ENCODE data around the gene UBR2.
"Not testable (repeated sequence)": the region's sequence is repeated elsewhere in the genome, so short reads cannot be mapped to it uniquely, and the experiment has no call there.

UBR2 gene

GRCh38 chr6:42729731-42730130 lies 165.9 kb downstream of the UBR2 start:
- no peak for DNase-seq

GRCh38 chr6:42733867-42734481 lies 170.1 kb downstream of the UBR2 start:
- DNase-seq = not testable (repeated sequence)

DNA sequence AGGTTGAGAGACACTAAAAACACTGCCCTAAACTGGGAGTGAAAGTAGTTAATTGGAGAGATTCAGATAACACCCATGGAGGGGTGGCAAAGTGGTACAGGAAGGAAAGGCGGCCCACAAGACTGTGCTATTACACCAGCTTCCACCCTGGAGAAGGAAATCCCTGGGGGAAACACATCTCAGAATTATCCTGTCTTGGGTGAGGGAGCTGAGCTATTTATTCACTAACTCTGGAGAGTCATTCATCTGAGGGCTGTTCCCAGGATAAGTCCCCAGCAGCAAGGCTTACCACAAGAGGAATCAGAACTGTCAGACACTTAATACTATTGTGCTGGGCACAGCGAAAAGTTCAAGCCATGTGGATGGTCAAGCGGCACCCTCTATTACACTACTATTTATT lies 172.1 kb downstream of the UBR2 start:
- no peak for DNase-seq

GRCh38 chr6:42740725-42741124 lies 176.9 kb downstream of the UBR2 start:
- DNase-seq = no peak

- DNase-seq = no peak
Measured at GRCh38 chr6:42742116-42742894, 178.5 kb downstream of the UBR2 start.
